ENCODE data around the gene GINS3. TPM values are rescaled to one million over a fixed set of nuclear protein-coding genes. Genes with fewer than 3 reads are reported as not detected.
"Not testable (repeated sequence)": the region's sequence is repeated elsewhere in the genome, so short reads cannot be mapped to it uniquely, and the experiment has no call there.

The GINS3 gene
- total RNA-seq, 1 donor from 2014 or later, result 8.1 TPM

DNA sequence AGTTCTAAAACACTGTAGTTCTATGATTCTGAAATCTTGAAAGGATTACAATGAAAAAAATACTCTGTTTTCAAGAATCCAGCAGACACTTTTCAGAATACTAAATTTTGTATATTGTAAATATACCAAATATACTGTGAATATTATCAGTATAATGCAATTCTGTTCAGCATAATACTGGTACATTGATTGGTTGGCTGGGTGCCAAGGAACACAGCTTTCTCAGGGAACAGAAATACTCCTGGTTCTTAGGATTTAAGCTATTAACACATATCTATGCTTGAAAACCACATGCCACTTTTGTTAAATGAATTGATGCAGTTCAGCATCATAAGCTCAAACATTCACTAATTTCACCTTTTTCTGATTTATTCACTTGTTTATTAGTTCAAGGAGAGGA is 2.5 kb upstream of the GINS3 start:
- no peak for DNase-seq (ENCODE audit: low read depth in 2 of 2)

DNA sequence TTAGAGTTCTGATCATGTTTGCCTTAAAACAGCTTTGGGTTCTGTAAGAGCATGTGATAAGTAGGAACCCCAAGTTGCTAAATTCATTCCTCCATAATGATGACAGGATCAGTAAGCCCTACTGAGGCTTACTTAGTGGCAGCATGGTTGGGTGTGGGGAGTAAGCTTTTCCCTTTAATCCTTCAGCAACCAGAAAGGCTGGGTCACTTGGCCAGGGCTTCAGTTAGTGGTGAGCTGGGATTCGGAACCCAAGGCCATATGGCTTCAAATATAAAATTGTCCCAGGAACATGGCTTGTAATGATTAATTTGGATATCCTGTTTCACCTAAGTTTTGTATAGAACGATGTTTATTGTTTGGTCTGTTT is 850 bp downstream of the GINS3 start:
- peak in 1 of 2 donors; percentile 26 for DNase-seq (ENCODE audit: low read depth in 2 of 2)

DNA sequence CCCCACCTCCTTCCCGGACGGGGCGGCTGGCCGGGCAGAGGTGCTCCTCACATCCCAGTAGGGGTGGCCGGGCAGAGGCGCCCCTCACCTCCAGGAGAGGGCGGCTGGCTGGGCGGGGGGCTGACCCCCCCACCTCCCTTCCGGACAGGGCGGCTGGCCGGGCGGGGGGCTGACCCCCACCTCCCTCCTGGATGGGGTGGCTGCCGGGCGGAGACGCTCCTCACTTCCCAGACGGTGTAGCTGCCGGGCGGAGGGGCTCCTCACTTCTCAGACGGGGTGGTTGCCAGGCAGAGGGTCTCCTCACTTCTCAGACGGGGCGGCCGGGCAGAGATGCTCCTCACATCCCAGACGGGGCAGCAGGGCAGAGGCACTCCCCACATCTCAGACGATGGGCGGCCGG is 4.6 kb downstream of the GINS3 start:
- DNase-seq (ENCODE audit: low read depth in 2 of 2), result not testable (repeated sequence)

DNA sequence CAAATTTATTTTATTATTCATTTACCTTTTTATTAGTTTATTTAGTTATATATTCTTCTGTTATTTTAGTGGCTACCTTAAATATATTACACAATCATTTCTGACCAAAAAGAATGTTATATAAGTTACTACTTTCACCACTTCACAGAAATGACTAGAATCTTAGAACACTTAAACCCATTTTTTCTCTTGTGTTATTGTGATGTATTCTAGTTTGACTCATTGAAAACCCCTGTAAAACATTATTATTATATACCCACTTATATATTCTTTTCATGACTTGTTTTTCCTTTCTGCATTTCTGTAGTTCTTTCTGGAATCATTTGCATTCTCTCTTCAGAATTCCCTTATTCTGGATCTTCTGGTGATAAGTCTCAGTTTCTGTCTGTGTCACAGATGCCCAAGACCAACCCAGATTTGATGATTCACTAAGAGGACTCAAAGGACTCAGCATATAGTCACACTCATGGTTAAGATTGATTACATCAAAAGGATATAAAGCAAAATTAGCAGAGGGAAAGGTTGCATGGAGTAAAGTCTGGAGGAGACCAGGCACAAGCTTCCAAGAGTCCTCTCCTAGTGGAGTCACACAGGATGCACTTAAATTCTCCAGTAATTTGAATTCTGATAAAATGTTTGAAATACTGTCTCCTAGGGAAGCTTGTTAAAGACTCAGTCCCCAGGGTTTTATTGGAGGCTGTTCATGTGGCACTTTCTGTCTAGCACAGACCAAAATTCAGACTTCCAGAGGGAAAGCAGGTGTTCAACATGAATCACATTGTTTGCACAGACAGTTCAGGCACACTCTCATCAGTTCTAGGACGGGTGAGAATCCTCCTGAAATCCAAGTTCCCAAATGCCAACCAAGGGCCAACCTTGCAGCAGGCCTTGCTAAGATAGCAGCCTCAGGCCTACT is 7.7 kb downstream of the GINS3 start:
- no peak for DNase-seq (ENCODE audit: low read depth in 2 of 2)

DNA sequence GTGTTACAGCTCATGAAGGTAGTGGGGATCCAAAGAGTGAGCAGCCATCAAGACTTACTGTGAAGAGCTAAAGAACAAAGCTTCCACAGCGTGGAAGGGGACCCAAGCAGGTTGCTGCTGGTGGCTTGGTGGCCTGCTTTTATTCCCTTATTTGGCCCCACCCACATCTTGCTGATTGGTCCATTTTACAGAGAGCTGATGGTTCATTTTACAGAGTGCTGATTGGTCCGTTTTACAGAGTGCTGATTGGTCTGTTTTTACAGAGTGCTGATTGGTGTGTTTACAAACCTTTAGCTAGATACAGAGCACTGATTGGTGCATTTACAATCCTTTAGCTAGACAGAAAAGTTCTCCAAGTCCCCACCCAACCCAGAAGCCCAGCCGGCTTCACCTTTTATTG is 9.0 kb downstream of the GINS3 start:
- DNase-seq (ENCODE audit: low read depth in 2 of 2), result not testable (repeated sequence)

DNA sequence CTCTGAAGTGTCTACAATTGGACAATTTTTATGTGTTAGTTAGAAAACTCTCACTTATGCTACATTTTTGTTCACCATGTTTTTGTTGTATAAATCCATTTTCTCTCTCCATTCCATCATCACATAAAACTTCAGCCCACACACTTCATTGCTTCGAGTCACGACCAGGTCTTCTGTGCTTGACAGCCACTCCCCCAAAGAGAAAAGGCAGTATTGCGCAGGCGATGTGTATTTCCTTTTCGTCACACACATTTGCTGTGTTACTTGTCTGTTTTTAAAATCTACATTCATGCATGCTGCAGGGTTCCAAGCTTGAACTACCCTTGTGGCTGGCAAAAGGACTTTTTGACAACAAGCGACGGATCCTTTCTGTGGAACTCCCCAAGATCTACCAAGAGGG is 10.5 kb downstream of the GINS3 start:
- DNase-seq (ENCODE audit: low read depth in 2 of 2), result no peak

DNA sequence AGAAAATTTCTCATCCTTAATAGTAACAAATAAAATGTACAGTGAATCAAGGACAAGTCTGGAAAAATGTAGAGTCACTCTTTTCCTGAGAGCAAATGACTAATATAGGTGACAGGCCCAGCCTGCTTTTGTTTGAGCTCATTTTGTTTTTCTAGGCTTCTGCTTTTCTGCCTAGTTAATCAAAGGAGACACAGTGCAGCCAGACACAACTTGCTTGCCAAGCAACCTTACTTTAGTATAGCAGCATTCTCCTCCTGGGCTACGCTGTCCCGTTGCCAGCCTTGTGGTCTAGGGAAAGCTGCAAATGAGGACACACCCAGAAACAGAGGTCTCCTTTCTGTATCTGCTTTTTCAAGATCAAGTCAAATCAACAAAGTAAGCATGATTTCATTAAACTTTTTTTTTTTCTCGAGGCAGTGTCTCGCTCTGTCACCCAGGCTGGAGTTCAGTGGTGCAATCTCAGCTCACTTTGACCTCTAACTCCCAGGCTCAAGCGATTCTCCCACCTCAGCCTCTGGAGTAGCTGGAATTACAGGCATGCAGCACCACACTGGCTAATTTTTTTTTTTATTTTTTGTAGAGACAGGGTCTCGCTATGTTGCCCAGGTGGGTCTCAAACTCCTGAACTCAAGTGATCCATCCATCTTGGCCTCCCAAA is 17.2 kb downstream of the GINS3 start:
- DNase-seq (ENCODE audit: low read depth in 2 of 2), result peak; percentile 60 to 92

DNA sequence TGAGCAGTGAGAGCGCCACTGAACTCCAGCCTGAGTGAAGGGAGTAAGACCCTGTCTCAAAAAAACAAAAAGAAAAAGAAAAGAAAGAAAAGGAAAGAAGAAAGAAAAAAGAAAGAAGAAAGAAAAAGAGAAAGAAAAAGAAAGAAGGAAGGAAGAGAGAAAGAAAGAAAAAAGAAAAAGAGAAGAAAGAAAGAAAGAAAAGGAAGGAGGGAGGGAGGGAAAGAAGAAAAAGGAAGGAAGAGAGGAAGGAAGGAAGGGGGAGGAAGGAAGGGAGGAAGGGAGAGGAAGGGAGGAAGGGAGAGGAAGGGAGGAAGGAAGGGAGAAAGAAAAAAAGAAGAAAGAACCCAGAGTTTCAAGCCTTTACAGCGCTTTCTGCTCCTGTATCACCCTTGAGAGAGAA is 19.1 kb downstream of the GINS3 start:
- no peak for DNase-seq (ENCODE audit: low read depth in 2 of 2)

DNA sequence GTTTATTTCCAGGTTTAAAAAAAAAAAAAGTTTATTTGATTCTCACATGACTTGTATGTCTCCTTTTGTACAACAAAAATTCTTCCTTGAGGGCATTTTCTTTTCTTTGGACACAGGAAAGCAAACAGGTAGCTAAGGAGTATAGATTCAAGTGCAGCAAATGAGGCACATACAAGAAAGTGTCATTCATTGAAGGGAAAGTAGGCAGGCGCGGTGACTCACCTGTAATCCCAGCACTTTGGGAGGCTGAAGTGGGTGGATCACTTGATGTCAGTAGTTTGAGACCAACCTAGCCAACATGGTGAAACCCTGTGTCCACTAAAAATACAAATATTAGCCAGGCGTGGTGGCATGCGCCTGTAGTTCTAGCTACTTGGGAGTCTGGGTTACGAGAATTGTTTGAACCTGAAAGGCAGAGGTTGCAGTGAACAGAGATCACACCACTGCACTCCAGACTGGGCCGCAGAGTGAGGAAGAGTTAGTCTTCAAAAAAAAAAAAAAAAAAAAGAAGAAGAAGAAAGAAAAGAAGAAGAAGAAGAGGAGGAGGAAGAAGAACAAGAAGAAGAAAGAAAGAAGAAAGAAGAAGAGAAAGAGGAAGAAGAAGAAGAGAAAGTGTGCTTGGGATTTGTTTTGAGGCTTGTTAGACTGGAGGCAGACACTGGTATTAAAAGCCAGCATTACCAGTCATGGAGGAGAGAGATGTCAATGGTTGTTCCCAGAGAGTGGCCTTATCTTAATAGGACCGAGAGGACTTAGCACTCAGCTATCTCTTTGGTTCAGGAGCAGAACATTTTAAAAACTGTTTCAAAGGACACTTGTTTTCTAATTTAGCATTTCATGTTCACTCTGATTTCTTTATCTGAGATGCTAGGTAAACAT is 19.7 kb downstream of the GINS3 start:
- DNase-seq (ENCODE audit: low read depth in 2 of 2), result no peak

DNA sequence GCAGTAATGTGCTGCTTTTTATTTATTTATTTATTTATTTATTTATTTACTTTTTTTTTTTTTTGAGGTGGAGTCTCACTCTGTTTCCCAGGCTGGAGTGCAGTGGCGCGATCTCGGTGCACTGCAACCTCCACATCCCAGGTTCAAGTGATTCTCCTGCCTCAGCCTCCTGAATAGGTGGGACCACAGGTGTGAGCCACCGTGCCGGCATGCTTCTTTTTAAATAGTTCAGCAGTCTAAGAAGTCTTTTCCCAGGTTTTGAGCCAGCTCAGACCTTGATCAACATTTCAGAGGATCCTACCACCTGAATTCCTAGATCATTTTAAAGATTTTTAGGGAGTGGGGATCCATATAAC is 20.3 kb downstream of the GINS3 start:
- not testable (repeated sequence) for DNase-seq (ENCODE audit: low read depth in 2 of 2)

DNA sequence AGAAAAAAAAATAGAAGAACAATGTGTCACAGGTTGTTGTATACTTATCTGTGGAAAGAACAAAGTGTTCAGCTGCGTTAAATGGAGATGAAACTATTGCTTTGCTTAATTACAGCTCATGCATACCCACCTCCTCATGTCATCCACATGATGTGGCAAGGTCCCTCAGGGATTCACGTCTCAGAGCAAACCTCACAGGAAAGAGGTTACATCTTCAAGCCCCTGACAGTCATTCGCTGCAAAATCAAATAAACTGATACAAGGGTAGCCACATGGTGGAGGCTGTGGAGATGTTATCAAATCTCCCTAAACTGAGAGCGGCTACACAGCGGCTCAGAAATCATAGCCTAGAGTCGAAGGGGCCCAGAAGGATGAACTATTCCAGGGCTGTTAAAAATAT is 21.1 kb downstream of the GINS3 start:
- DNase-seq (ENCODE audit: low read depth in 2 of 2), result no peak

DNA sequence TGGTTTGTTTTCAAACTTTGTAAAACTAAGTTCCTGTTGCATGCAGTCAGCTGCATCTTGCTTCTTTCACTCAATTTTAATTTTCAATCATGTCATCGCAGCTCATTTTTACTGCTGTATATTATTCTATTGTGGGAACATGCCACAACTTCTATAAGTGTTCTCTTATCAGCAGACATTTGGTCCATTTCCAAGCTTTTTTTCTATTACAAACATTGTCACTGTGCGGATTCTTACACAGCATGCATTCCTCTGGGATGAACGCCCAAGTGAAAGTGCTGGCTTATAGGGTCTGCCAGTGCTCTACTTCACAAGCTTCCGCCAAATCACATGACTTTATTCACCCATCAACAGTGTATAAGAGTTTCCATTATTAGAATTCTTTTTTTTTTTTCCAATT is 22.7 kb downstream of the GINS3 start:
- peak; percentile 74 to 77 for DNase-seq (ENCODE audit: low read depth in 2 of 2)

DNA sequence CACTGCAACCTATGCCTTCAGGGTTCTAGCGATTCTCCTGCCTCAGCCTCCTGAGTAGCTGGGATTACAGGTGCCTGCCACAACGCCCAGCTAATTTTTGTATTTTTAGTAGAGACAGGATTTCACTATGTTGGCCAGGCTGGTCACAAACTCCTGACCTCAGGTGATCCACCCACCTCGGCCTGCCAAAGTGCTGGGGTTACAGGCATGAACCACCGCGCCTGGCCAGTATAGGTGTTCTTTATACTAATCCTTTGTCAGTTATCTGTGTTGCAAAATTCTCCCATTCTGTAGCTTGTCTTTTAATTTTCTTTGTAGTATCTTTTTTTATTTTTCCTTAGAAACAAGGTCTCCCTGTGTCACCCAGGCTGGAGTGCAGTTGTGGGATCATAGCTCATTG is 23.7 kb downstream of the GINS3 start:
- not testable (repeated sequence) for DNase-seq (ENCODE audit: low read depth in 2 of 2)

DNA sequence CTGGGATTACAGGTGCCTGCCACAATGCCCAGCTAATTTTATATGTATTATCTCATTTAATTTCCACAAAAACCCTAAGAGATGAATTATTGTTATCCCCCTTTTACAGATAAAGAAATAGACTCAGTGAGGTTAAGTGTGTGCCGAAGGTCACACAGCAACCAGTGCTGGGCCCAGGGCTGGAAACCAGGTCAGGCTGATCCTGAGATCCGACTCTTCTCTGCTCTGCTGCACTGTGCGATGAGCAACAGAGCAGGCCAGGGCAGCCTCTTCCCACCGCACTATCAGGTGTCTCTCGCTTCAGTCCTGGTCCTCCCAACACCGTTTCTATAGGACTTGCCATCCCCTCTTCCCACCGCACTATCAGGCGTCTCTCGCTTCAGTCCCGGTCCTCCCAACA is 24.8 kb downstream of the GINS3 start:
- no peak for DNase-seq (ENCODE audit: low read depth in 2 of 2)

DNA sequence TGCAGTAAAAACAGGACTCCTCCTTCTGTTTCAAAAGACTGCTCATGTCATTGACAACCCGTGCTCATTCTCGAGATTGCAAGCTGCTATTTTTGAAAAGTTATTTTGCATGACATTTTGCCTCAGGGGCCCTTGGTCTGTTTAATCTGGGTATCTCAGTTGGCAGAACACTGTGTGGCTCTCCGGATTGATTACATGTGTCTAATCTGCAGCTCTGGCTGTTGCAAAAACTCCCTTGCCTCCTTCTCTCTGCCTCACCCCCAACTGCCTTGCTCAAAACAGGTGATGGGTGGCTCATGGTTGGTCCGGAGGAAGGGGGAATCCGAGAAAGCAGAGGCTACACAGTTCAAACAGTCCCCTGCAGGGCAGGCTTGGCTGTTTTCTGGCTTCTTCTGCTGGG is 25.3 kb downstream of the GINS3 start:
- DNase-seq (ENCODE audit: low read depth in 2 of 2), result no peak

DNA sequence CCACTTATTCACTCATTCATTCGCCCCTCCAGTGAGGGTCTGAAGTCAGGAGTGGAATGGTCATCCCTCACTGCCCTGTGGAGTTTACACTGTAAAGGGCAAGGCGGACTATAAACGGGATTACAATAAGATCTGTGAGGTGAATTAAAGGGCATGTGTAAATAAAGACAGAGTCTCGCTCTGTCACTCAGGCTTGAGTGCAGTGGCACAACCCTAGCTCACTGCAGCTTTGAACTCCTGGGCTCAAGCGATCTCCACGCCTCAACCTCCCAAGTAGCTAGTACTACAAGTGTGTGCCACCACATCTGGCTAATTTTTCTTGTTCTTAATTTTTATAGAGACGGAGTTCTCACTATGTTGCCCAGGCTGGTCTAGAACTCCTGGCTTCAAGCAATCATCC is 25.8 kb downstream of the GINS3 start:
- DNase-seq (ENCODE audit: low read depth in 2 of 2), result no peak

DNA sequence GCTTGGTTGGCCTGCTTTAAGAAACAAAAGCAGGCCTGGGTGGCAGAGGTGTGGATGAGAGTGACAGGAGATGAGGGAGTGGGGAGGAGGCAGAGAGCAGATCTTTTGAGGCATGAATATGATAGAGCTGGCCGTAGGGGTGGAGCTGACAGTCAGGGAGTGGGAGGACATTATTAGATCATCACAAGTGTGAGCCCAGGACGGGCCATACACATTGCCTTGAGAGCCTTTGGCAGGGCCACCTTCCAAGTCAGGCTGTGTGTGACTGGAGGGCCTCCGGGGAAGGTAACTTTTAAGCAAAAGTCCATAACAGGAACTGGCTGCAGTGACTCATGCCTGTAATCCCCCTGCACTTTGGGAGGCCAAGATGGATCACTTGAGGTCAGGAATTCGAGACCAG is 26.3 kb downstream of the GINS3 start:
- DNase-seq (ENCODE audit: low read depth in 2 of 2), result peak in 1 of 2 donors; percentile 61

DNA sequence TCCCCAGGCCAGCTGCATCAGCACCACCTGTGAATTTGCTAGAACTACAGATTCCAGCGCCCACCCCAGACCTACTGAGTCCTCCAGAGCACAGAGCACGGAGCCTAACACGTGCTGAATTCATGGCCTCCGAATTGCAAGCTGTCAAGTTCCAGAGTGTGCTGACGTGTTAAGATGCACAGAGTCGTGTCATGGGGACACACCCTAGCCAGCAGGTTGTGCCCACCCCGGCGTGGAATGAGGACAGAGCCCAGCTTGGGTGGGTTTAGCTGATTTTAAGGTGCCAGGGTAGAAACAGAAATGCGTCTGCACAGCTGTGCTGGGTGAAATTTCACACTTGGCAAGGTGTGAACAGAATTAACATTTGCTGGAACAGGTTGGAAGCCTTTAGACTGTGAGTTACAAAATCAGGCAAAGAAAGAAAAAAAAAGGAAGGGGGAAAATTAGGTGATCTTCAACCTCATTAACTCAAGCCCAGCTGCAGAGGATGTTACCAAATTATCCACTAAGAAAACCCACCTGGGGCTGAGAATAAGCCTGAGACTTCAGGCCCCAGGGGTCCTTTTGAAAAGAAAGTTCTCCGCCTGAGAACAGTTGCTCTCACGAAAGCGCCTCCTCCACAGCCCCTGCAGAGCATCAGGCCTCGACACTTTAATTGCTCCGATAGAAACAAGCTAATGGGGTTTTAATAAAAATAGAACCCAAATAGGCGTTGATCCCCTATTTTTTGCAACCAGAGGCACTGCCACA is 27.1 kb downstream of the GINS3 start:
- DNase-seq (ENCODE audit: low read depth in 2 of 2), result no peak

DNA sequence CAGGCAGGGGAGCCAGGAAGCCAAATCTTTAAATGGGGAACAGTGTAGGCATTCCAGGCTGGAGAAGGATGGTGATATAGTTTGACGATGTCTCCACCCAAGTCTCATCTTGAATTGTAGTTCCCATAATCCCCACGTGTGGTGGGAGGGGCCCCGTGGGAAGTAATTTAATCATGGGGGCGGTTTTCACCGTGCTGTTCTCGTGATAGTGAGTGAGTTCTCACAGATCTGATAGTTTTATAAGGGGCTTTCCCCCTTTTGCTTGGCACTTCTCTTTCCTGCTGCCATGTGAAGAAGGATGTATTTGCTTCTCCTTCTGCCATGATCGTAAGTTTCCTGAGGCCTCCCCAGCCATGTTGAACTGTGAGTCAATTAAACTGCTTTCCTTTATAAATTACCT is 28.8 kb downstream of the GINS3 start:
- DNase-seq (ENCODE audit: low read depth in 2 of 2), result no peak

DNA sequence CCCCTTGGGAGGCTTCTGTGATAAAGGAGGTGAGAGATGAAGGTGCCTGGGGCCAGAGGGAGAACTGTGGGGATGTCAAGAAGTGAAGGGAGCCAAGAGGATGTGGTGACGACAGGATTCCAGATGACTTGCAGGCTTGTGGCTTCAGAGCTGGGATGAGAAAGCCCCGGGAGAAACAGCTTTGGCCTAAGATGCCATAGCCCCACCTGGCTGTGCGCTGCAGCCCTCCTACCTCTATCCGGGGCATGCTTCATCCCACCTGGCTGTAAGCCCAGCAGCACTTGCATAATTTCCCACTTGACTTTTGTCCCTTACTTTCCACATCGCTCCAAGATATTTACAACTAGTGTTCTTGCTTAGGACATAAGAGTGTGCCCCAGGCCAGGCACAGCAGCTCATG is 29.3 kb downstream of the GINS3 start:
- no peak for DNase-seq (ENCODE audit: low read depth in 2 of 2)

DNA sequence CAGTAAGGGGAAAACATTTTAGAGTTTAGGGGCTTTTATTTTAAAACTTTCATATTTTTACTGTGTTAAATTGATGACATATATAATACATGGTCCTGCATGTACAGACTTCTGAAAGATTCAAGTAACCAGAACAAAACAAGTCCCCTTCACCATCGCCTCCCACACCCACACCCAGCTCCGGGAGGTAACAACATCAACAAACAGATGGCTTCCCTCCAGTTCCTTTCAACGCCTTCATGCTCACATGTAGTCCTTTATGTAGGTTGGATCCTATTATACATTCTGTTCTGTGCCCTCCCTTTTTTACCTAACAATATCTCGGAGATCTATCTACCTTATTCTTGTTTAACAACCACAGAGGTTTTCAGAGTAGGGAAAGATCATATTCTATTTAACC is 30.5 kb downstream of the GINS3 start:
- no peak for DNase-seq (ENCODE audit: low read depth in 2 of 2)

Measured in dermis microvascular lymphatic vessel endothelial cell (primary cell).